ENCODE results near the gene TWF2. TPM values are rescaled to one million over a fixed set of nuclear protein-coding genes. Genes with fewer than 3 reads are reported as not detected.

TWF2 gene
- total and polyA plus RNA-seq, 2 of the 13 experiments (the other 11 are each of a cell fraction or from before 2014, with no cell fraction given): 45.5 to 108 TPM

DNA sequence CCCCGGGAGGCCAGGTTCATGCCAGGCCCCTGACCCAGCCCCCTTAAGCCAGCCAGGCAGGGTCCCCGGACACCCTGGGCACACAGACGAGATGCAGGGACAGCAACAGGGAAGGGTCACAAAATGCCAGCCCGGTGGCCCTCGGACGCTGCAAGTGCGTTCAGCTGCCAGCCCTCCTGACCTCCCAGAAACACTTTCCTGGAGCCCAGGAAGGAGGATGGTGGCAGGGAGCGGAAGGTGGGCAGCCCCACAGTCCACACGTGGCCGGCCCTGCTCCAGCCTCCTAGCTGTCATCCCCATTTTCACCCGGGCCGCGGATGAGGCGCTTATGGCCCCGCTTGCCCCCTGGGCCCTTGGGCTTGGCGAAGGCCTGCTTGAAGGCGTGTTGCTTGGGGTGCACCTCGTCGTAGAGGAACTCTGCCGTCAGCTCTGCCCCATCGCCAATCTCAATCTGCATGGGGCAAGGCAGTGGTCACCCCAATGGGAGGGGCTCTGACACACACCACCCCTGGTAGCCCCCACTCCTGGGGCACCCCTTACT is 10.1 kb downstream of the TWF2 start:
- in situ Hi-C loops (cut with HindIII; ENCODE audit: extremely low pct_ligation_motif_present, low pct_unique_long_range_greater_than_20kb): no loop called here
- peaks cover 13% of the 10 kb centered on the region for H3K4me1 ChIP-seq (ENCODE audit: insufficient read depth, low read length)
- ATAC-seq: no peak
- ChIA-PET CTCF (ENCODE audit: low intra/inter-chr PET ratio, low total read pairs) (no interaction called here), POLR2A (interaction anchor here (0.9 kb wide), 1 partner anchor 61 kb away, joined by 3 read pairs; no protein-coding TSS in a partner anchor)
- FAIRE-seq: no peak
- intact Hi-C loops (cut with micrococcal nuclease; ENCODE audit: unreplicated experiment): no loop called here
- no peak overlapping the region for H3K27ac ChIP-seq (ENCODE audit: extremely low read length, insufficient read depth, low read length)
- no peak overlapping the region for H3K4me2 ChIP-seq (ENCODE audit: low read depth, low read length)
- H3K36me3 ChIP-seq (replicated peaks in 1 of 2; ENCODE audit: control insufficient read depth in 1 of 2, insufficient read depth in 2 of 2, low read length in 2 of 2): peaks cover 19 to 38% of the 10 kb centered on the region in 2 experiments
- peaks cover 14% of the 10 kb centered on the region for H4K20me1 ChIP-seq (ENCODE audit: insufficient read depth, low read length)
- no peak for TF ChIP-seq ZNF431 (CRISPR knock-in tag; IDR thresholded peaks at IDR 0.05; ENCODE audit: borderline replicate concordance, low read depth)
- peak; percentile 53 for TF ChIP-seq AGO2 (optimal IDR thresholded peaks at IDR 0.05; ENCODE audit: low read depth, low read length)
- peak; percentile 57 for TF ChIP-seq RBFOX2 (IDR thresholded peaks at IDR 0.05; ENCODE audit: low read depth, low read length)
- no peak for TF ChIP-seq ZNF251 (CRISPR knock-in tag; IDR thresholded peaks at IDR 0.05)
- H2AFZ ChIP-seq (ENCODE audit: low read length): no peak overlapping the region
- peaks cover under 1 to 8% of the 10 kb centered on the region in 2 experiments; a peak in 3 of 5 replicates for H3K27me3 ChIP-seq (ENCODE audit: control insufficient read depth in 1 of 2, insufficient read depth in 2 of 2, low read length in 2 of 2)
- H3K4me3 ChIP-seq (replicated peaks in 1 of 3; ENCODE audit: insufficient read depth in 1 of 3, low read depth in 2 of 3, low read length in 3 of 3): no peak overlapping the region
- no peak overlapping the region for H3K9ac ChIP-seq (ENCODE audit: insufficient read depth, low read depth, low read length)
- H3K79me2 ChIP-seq (ENCODE audit: insufficient read depth, low read length): no peaks in the 10 kb centered on the region
- no peaks in the 10 kb centered on the region for H3K9me3 ChIP-seq (ENCODE audit: low read length)
- BruUV-seq (replicated peaks): TSS peak; percentile 49
- no peak for DNase-seq (ENCODE audit: low spot score)
- WGBS (ENCODE audit: low lambda C conversion rate): 97% methylated on average over 5 of the region's 21 CpGs

DNA sequence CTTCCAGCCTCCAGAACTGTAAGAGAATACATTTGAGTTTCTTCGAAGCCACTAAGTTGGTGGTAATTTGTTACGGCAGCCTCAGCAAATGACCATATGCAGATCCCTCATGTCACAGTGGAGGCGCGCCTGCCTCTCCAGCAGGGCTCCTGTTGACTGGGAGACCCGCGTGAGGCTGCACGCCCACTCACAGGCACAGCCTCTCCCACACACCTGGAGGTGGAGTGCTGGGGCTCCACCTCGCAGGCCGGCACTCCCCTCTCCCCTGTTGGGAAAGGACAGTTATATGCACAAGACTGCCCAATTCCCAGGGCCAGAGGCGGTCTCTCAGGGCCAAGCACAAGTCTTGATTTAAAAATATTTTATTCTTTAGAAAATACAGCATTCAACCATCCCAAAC is 10.7 kb downstream of the TWF2 start:
- intact Hi-C loops (cut with micrococcal nuclease; ENCODE audit: unreplicated experiment): no loop called here
- POLR2A ChIA-PET: no interaction called here

More for the DNA sequence above, 10.7 kb downstream of the TWF2 start:
- Histone ChIP-seq H3K9me3 (ENCODE audit: low read length) (no peaks in the 10 kb centered on the region), H4K20me1 (ENCODE audit: insufficient read depth, low read length) (peaks cover 14% of the 10 kb centered on the region), H3K4me2 (ENCODE audit: low read depth, low read length) (no peak overlapping the region), H3K4me1 (ENCODE audit: insufficient read depth, low read length) (peaks cover 13% of the 10 kb centered on the region), H3K27ac (ENCODE audit: extremely low read length, insufficient read depth, low read length) (no peak overlapping the region), H3K79me2 (ENCODE audit: insufficient read depth, low read length) (no peaks in the 10 kb centered on the region), H3K9ac (ENCODE audit: insufficient read depth, low read depth, low read length) (no peak overlapping the region), H2AFZ (ENCODE audit: low read length) (no peak overlapping the region), H3K27me3 (ENCODE audit: control insufficient read depth in 1 of 2, insufficient read depth in 2 of 2, low read length in 2 of 2) (peaks cover 1 to 8% of the 10 kb centered on the region in 2 experiments; a peak in 3 of 5 replicates), H3K4me3 (replicated peaks in 1 of 3; ENCODE audit: insufficient read depth in 1 of 3, low read depth in 2 of 3, low read length in 3 of 3) (no peak overlapping the region), H3K36me3 (replicated peaks in 1 of 2; ENCODE audit: control insufficient read depth in 1 of 2, insufficient read depth in 2 of 2, low read length in 2 of 2) (peaks cover 19 to 38% of the 10 kb centered on the region in 2 experiments)
- no peak for FAIRE-seq
- DNase-seq (ENCODE audit: low spot score): no peak
- in situ Hi-C loops (cut with HindIII; ENCODE audit: extremely low pct_ligation_motif_present, low pct_unique_long_range_greater_than_20kb): no loop called here
- TF ChIP-seq ZFAT (CRISPR knock-in tag; conservative IDR thresholded peaks at IDR 0.05): no peak
- TF ChIP-seq ZNF501 (CRISPR knock-in tag; IDR thresholded peaks at IDR 0.05): no peak
- TF ChIP-seq ZNF703 (CRISPR knock-in tag; IDR thresholded peaks at IDR 0.05; ENCODE audit: borderline replicate concordance): no peak
- no peak for TF ChIP-seq ZNF367 (CRISPR knock-in tag; IDR thresholded peaks at IDR 0.05; ENCODE audit: borderline replicate concordance)
- peak; percentile 14; the same call in 1 of the 2 replicates for TF ChIP-seq RBFOX2 (IDR thresholded peaks at IDR 0.05; ENCODE audit: low read depth, low read length)
- 98% methylated on average over 4 of the region's 10 CpGs for whole genome bisulfite sequencing (ENCODE audit: low lambda C conversion rate)
- CTCF ChIA-PET (ENCODE audit: low intra/inter-chr PET ratio, low total read pairs): no interaction called here
- no peak for ATAC-seq
- BruUV-seq (replicated peaks): no TSS peak
